SJSA1 (cell line): Measurements from ENCODE around the gene HSD17B8. TPM values are rescaled to one million over a fixed set of nuclear protein-coding genes. Genes with fewer than 3 reads are reported as not detected.

Experiments
- DNase-seq, 2 experiments: peaks; one replicate each; pipeline ENCODE4 v3.0.0-alpha.2; 2015 to 2020; ENCODE audit warnings: low spot score in 2 of 2, low read depth in 1 of 2
- H3K27ac ChIP-seq: fragments of 250-450 bp; sonication (Bioruptor Pico); 2 replicates; pipeline ENCODE4 v1.5.1; 2020; ENCODE audit warnings: mild to moderate bottlenecking, moderate library complexity
- H3K27me3 ChIP-seq: fragments of 250-450 bp; sonication (Bioruptor Pico); replicated peaks from 2 replicates; pipeline ENCODE4 v1.5.1; 2020; ENCODE audit warnings: mild to moderate bottlenecking, moderate library complexity
- H3K36me3 ChIP-seq: fragments of 250-450 bp; sonication (Bioruptor Pico); 2 replicates; pipeline ENCODE4 v1.5.1; 2020; ENCODE audit warnings: mild to moderate bottlenecking
- H3K4me1 ChIP-seq: fragments of 250-450 bp; sonication (Bioruptor Pico); replicated peaks from 2 replicates; pipeline ENCODE4 v1.6.1; 2021; ENCODE audit warnings: mild to moderate bottlenecking
- H3K4me3 ChIP-seq: fragments of 250-450 bp; sonication (Bioruptor Pico); 2 replicates; pipeline ENCODE4 v1.5.1; 2020; ENCODE audit warnings: mild to moderate bottlenecking
- H3K9me3 ChIP-seq: fragments of 250-450 bp; sonication (Bioruptor Pico); replicated peaks from 2 replicates; pipeline ENCODE4 v1.5.1; 2020; ENCODE audit warnings: mild to moderate bottlenecking
- total RNA-seq: library from RNA; depleted of rRNA; stranded (reverse); fragments of >200 nt; shearing (Covaris generic); gene quantifications from 2 replicates; pipeline ENCODE4 v1.2.3, GENCODE V29; 2014

Gene HSD17B8
- total RNA-seq, 1 experiment from 2014 or later: 4.5 TPM

DNA sequence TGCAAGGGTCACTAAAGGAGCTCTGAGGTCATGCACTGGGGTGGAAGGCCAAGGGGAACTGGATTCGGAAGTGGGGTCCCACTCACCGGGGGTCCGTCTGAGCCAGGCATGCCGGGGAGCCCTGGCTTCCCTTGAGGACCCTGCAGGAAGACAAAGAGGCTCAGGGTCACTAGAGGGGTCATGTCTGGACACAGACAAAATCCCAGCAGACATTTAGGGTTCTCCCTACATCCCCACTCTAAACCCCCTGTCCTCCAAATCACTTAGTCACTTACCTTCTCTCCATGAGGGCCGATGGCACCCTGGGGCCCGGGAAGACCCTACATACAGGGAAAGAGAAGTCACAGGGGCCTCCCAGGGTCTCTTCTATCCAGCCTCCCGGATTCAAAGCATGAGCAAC, 27.5 kb upstream of the HSD17B8 start:
- Histone ChIP-seq H3K4me3 (no peak overlapping the region), H3K9me3 (no peaks in the 10 kb centered on the region), H3K27me3 (no peaks in the 10 kb centered on the region), H3K4me1 (no peaks in the 10 kb centered on the region), H3K36me3 (no peaks in the 10 kb centered on the region), H3K27ac (no peak overlapping the region)
- no peak for DNase-seq

DNA sequence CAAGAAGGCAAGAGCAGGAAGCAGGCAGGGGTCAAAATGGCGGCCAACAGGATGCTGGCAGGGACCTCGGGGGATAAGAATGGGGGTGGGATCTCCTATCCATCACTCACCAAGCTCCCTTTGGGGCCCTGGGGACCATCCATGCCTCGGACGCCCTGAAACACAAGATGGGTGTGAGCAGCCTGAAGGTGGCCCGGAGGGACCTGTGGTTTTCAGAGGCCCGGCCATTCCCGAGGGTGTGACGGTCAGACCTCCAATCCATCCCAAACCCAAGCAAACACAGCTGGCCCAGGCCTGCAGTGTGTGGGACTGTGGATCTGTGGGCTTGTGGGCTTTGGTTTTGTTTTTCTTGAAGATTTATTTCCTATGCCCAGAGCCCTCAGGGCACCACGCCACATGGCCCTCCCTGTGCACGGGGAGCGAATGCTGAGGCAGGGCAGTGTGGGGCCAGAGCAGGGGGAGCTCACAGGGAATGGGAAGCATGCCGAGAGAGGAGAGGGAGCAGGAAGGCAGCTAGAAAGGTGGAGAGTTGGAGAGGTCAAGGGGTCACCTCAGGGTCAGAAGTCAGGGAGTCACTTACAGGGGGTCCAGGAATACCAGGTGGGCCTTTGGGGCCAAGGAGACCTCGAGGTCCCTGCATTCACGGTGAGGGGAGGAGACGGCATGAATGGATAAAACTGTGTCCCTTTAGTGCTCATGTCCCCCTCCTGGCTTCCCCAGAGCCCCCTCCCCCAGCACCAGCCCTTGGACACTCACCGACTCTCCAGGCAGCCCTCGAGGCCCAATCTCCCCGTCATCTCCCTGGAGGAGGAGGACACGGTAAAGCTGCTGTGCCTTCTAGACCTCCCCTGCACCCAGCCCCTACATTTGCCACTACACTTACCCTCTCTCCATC, 26.7 kb upstream of the HSD17B8 start:
- Histone ChIP-seq H3K36me3 (no peaks in the 10 kb centered on the region), H3K27me3 (no peaks in the 10 kb centered on the region), H3K4me3 (no peak overlapping the region), H3K4me1 (no peaks in the 10 kb centered on the region), H3K9me3 (no peaks in the 10 kb centered on the region), H3K27ac (no peak overlapping the region)
- no peak for DNase-seq

DNA sequence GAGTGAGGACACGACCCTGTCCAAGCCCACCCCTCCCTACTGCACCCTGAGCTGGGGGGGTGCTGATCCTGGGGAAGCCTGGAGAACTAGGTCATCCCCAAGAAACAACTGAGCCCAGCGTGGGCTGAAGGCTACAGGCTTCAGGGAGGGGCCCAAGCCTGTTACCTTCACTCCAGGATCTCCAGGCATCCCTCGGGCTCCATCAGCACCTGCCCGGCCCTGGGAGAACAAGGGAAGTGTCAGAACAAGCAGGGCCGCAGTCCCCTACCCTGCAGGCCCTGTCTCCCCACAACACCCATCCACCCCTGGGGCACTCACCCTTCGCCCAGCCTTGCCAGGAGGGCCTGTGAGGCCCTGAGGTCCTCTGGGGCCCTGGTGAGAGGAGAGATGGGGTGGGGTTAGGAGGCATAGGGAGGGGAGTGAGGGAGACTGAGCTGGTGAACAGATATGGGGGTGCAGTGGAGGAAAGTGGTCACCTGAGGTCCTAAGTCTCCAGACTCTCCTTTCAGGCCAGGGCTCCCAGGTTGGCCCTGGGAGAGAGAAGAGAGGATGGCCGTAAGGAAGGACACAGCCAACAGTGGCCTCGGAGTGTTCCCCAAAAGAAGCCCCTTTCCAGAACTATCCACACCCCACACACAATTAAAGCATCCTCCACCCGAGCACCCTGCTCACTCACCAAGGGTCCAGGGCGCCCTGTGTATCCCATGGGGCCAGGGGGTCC, 25.5 kb upstream of the HSD17B8 start:
- Histone ChIP-seq H3K4me3 (no peak overlapping the region), H3K27ac (no peak overlapping the region), H3K27me3 (no peaks in the 10 kb centered on the region), H3K4me1 (no peaks in the 10 kb centered on the region), H3K36me3 (no peaks in the 10 kb centered on the region), H3K9me3 (no peaks in the 10 kb centered on the region)
- DNase-seq: no peak

- H3K27me3 ChIP-seq: no peaks in the 10 kb centered on the region
- no peak overlapping the region for H3K27ac ChIP-seq
- no peaks in the 10 kb centered on the region for H3K9me3 ChIP-seq
- no peaks in the 10 kb centered on the region for H3K36me3 ChIP-seq
- no peak overlapping the region for H3K4me3 ChIP-seq
- no peaks in the 10 kb centered on the region for H3K4me1 ChIP-seq
- DNase-seq: no peak
Observed at GRCh38 chr6:33181141-33181540, 23.3 kb upstream of the HSD17B8 start.

DNA sequence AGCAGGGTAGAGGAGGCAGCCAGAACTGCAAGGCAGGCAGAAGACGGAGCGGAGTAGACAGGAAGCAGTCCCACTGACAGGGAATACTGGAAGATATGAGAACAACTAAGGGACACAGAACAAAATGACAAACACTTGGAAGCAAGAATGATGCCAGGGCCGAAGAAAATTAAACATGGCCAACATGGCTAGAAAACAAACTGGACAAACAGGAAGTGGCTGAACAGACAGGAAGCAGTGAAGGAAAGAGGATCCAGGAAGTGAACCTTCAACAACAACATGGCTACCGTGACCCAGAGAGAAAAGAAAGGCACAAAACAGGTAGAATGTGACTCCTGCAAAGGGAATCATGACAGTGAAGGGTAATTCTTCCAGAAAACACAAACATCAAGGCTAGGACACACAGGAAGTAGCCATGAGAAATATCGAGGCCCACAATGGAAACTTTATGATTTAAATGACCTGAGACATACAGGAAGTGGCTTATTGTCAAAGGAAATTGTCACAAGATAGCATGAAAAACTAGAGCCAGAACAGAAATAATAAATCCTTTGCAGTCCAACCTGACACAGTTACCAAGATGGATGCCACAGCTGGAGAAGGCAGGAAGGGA, 21.3 kb upstream of the HSD17B8 start:
- no peaks in the 10 kb centered on the region for H3K9me3 ChIP-seq
- DNase-seq: no peak
- no peaks in the 10 kb centered on the region for H3K36me3 ChIP-seq
- H3K27me3 ChIP-seq: no peaks in the 10 kb centered on the region
- H3K4me1 ChIP-seq: no peaks in the 10 kb centered on the region
- H3K4me3 ChIP-seq: no peak overlapping the region
- H3K27ac ChIP-seq: no peak overlapping the region

- Histone ChIP-seq H3K27ac (no peak overlapping the region), H3K9me3 (no peaks in the 10 kb centered on the region), H3K4me1 (no peaks in the 10 kb centered on the region), H3K27me3 (no peaks in the 10 kb centered on the region), H3K36me3 (no peaks in the 10 kb centered on the region), H3K4me3 (no peak overlapping the region)
- DNase-seq: no peak
Observed at GRCh38 chr6:33185190-33185589, 19.3 kb upstream of the HSD17B8 start.

- Histone ChIP-seq H3K9me3 (no peaks in the 10 kb centered on the region), H3K4me1 (no peaks in the 10 kb centered on the region), H3K4me3 (no peak overlapping the region), H3K27me3 (0 out of 2 replicates have a peak, but pooled peaks cover under 1% of the 10 kb centered on the region), H3K27ac (no peak overlapping the region), H3K36me3 (no peaks in the 10 kb centered on the region)
- DNase-seq: no peak
Observed at GRCh38 chr6:33185654-33186187, 18.7 kb upstream of the HSD17B8 start.

GRCh38 chr6:33187809-33188208, 16.6 kb upstream of the HSD17B8 start:
- Histone ChIP-seq H3K4me1 (no peaks in the 10 kb centered on the region), H3K27me3 (peaks cover 16% of the 10 kb centered on the region), H3K4me3 (no peak overlapping the region), H3K36me3 (no peaks in the 10 kb centered on the region), H3K27ac (no peak overlapping the region), H3K9me3 (no peaks in the 10 kb centered on the region)
- DNase-seq: no peak

- Histone ChIP-seq H3K4me1 (no peaks in the 10 kb centered on the region), H3K4me3 (no peak overlapping the region), H3K27me3 (peaks cover 17% of the 10 kb centered on the region), H3K36me3 (peaks cover 4% of the 10 kb centered on the region), H3K27ac (no peak overlapping the region), H3K9me3 (no peaks in the 10 kb centered on the region)
- no peak for DNase-seq
Observed at GRCh38 chr6:33189164-33189563, 15.3 kb upstream of the HSD17B8 start.

GRCh38 chr6:33189625-33190448, 14.6 kb upstream of the HSD17B8 start:
- DNase-seq: no peak
- no peaks in the 10 kb centered on the region for H3K9me3 ChIP-seq
- H3K4me1 ChIP-seq: no peaks in the 10 kb centered on the region
- no peak overlapping the region for H3K4me3 ChIP-seq
- H3K36me3 ChIP-seq: peaks cover 9% of the 10 kb centered on the region
- peaks cover 17% of the 10 kb centered on the region for H3K27me3 ChIP-seq
- no peak overlapping the region for H3K27ac ChIP-seq

DNA sequence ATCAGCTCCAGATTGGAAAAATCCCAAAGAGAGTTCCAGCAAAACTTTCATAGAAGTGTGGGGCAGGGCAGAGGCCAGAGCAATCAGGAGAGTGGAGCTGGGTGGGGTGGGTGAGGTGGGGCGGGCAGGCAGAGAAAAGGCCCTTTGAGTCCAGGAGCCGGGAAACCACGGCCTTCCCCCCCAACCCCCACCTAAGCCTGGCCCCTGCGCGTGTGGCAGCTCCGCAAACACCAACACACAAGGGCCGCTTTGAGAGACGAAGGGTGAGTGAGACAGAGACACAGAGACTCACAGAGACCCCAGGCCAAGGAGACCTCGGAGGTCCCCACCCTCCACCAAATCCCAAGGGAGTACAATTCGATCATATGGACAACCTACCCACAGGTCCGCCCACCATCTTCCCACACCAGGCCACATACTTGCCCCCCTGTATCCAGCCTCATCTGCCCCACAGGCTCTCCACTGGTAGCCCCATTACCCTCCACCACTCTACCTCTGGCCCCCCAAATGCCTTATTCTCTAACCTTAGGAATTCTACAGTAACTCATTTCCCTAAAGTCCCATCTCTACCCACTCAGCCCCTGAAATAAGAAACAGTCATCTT, 13.8 kb upstream of the HSD17B8 start:
- H3K4me3 ChIP-seq: no peak overlapping the region
- no peaks in the 10 kb centered on the region for H3K4me1 ChIP-seq
- peaks cover 17% of the 10 kb centered on the region for H3K36me3 ChIP-seq
- no peaks in the 10 kb centered on the region for H3K9me3 ChIP-seq
- no peak overlapping the region for H3K27ac ChIP-seq
- DNase-seq: no peak
- peaks cover 17% of the 10 kb centered on the region for H3K27me3 ChIP-seq

- no peak overlapping the region for H3K4me3 ChIP-seq
- no peak for DNase-seq
- peaks cover 26% of the 10 kb centered on the region for H3K36me3 ChIP-seq
- H3K9me3 ChIP-seq: no peaks in the 10 kb centered on the region
- no peak overlapping the region for H3K27ac ChIP-seq
- H3K4me1 ChIP-seq: no peaks in the 10 kb centered on the region
- peaks cover 17% of the 10 kb centered on the region for H3K27me3 ChIP-seq
Observed at GRCh38 chr6:33191383-33192104, 12.9 kb upstream of the HSD17B8 start.
